NCI-H226 (cell line): ENCODE results near the gene PRLR.

Experiments used
- DNase-seq: peaks from one replicate; pipeline ENCODE4 v3.0.0-alpha.2; 2015

The PRLR gene

GRCh38 chr5:35158622-35159369 lies 71.5 kb downstream of the PRLR start:
- DNase-seq: peak; percentile 41

GRCh38 chr5:35158204-35158603 lies 72.1 kb downstream of the PRLR start:
- no peak for DNase-seq

DNA sequence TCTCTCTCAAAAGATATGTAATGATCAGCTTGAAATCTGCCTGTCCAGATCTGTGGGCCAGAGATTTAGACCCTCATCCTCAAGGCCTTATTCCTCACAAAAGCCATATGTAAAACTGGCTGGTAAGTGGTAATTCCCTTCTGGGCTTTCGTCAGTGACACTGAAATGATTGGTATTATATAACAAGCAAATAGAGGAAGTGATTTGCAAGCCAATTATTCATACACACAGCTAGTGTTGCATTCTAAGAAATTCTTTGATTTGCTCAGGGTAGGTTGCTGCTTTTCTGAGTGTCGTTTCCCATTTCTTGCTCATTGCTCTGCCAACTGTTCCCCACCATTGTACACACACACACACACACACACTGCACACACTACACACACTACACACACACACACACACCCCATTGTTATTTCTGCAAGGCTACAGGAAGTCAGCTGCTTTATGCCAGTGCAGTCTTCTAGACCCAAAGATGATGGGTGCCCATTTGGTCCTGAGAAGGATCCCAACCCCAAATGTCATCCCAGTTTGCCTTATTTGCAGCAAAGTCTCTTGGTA lies 76.8 kb downstream of the PRLR start:
- DNase-seq: no peak

DNA sequence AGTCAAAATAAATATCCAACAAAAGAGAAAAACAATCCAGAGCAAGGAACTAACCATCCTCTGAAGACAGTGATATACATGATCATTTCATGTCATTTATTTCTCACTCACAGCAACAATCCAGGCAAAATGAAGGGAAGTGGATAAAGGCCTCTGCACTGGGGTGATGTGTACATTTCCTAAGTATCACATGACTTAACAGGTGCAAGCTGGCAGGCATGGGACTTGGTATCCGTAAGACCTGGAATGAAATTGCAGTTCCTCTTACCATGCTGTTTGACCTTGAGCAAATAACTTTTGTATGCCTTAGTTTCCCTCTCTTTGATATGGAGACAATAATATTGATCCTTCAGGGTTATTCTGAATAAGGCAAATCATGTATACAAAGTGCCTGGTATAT lies 77.6 kb downstream of the PRLR start:
- DNase-seq: no peak

DNA sequence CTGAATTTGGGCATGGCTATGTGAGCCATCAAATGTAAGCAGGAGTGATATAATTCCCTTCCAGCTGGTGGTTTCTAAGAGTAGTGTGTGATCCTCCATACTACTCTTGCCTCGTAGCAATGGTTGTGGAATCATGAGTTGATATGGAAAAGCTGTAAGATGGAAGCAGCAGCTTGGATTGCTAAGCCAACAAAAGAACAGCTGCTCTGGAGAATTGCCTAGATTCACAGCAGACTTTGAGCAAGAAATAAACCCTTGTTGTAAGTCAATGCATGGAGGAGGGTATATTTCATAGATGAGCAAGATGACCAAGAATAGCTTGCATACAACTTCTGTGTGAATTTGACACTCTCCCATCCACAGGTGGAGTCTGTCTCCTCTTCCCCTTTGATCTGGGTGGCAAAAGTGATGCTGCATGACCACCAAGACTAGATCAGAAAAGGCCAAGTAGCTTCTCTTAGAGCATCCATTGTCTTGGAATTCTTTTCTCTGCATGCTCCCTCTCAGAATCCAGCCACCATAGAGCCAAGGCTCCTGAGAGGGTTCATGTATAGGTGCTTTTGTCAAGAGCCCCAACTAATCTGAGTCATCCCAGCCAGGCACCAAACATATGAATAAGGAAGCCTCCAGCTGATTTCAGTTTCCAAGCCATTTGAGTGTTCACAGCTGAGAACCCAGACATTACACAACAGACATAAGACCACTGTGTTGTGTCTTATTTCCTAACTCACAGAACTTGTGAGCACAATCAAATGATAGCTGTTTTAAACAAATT lies 79.0 kb downstream of the PRLR start:
- no peak for DNase-seq

DNA sequence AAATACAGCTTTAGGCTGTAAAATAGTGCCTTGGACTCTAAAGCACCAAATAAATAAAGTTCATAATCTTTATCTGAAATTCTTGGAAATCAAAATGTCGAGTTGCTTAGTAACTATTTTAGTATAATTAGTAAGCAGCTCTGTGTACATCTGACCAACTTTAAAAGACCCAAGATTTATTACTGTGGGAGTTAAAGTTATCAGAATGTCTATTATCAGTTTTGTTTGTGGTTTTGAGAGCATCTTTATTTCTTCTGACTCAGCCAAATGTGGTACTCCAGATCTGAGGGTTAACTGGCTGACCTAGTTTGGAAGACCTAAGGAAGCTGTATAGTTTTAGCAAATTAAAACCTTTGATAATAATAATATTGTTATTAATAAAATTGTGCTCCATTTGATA lies 81.2 kb downstream of the PRLR start:
- peak; percentile 57 for DNase-seq

DNA sequence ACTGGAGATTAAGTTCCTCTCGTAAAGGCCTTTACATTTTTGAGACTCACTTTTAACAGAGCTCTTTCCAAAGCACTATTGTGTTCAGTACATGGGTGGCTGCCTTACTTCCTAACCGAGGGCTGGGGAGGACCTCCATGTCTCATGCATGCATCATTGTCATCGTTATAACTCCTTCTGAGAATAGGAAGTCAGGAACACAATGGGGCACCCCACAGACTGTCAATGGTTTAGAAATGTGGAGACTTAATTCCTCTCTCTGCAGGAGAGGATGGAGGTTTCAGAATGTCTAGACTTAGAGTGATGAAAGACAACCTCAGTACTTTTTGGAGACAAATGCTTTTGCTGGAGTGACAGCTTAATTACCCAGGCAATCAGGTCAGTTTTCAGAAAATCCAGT lies 83.9 kb downstream of the PRLR start:
- DNase-seq: no peak

DNA sequence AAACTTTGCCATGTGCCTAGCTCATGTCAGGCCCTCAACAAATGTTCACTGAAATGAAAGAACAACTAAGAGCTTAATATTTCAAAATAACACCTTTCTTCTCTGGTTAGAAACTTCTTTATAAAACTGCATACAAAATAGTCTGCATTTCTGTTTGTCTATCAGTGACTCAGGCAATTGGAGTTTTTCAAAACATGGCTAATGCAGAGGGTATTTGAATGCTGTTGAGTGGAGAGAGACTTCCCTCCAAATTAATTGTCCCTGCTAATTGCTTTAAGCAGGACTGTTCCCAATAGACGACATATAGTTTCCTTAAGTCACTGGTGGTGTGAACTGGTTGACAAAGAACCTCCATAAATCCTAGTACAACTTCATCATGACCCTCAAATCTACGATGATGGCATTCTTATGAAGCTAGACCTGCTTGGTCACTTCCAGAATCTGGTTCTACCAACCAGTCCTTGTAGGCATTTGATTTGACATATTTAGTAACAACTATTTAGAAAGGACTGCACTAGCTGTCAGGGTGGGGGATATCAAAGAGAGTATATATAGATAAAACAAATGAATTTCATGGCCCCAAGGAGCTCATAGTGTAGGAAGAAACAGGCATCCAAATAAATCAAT lies 84.5 kb downstream of the PRLR start:
- no peak for DNase-seq

- no peak for DNase-seq
Observed at GRCh38 chr5:35145012-35145411, 85.3 kb downstream of the PRLR start.

DNA sequence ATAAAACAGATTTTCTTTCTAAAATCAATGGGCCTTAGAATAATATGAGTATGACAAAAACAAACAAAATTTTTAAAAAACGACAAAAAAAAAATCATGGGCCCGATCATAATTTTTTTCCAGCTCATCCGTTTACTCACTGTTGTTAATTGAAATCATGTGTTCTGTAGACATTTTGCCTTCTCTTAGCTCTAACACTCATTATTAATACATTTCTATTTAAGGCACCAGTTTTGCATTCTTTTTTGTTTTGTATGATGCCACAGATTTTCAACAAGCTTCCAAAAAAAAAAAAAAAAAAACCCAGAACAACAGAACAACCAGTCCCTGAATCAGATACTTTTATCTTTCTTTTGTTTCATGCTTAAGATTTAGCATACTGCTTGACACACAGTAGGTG lies 86.4 kb downstream of the PRLR start:
- no peak for DNase-seq

- no peak for DNase-seq
Observed at GRCh38 chr5:35141739-35142138, 88.5 kb downstream of the PRLR start.

DNA sequence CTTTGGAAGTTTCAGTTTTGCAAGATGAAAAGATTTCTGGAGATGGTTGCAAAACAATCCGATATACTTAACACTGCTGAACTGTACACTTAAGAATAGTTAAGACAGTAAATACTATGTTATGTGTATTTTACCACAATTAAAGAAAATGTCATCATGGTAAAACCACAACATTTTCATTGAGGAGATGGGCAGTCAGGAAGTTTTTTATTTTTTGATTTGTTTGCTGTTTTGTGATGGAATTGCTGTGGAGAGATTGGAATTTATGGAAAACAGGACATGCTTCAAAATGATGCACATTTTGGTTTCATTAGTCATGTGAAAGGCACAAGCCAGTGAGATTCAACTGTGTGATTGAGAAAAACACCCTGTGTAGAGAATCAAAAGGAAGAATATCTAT lies 92.1 kb downstream of the PRLR start:
- DNase-seq: no peak

GRCh38 chr5:35136386-35136785 lies 93.9 kb downstream of the PRLR start:
- DNase-seq: peak; percentile 91

- DNase-seq: no peak
Observed at GRCh38 chr5:35135239-35135700, 95.0 kb downstream of the PRLR start.

DNA sequence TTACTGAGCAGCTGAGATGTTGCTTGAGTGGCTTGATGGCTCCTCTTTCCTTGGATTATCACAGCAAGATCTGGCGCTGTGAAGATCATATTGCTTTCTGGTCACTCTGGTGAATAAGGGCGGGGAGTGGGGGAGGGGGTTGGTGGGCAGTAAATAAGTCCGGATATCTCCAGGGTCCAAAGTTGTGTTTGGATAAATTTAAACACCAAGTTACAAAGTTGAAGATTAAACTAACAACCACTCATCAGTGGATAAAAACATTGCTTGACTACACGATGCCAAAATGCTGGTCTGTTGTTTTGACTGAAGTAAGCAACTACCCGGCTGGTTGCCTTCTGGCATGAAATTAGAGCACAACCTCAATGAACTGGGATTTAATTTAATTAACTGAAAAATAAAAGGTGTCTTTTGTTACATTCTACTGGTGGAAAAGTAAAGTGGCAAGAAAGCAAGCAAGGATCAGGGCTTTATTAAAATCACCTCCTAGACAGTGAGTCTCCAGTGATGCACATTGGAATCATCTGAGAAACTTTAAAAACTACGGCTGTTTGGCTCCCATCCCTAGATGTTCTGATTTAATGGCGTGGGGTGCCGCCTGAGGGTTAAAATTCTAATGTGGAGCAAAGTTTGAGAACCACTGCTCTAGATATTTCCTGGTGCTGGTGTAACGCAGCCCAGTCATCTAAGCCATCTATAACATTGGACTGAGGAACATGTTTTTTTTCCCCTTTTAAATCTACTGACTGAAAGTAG lies 95.8 kb downstream of the PRLR start:
- no peak for DNase-seq

GRCh38 chr5:35133186-35133585 lies 97.1 kb downstream of the PRLR start:
- no peak for DNase-seq

DNA sequence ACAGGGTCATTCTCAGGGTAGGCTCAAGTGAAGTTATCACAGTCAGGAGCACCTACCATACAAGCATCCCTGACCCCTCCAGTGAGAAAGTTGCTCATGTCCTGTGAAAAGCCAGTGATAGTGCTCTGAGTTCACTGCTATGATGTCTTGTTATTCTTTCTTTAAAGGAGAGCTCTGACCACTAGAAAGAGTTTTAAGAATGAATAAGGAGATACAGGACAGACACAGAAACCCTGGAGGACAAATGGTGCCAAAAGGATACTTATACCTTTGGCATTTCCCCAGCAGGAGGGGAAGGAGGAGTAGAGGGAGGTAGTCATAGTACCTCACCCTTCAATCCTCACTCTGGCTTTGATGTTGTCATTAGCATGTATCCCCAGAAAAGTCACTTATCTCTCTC lies 98.6 kb downstream of the PRLR start:
- DNase-seq: peak; percentile 61

- peak; percentile 57 for DNase-seq
Observed at GRCh38 chr5:35129921-35130485, 100.3 kb downstream of the PRLR start.

DNA sequence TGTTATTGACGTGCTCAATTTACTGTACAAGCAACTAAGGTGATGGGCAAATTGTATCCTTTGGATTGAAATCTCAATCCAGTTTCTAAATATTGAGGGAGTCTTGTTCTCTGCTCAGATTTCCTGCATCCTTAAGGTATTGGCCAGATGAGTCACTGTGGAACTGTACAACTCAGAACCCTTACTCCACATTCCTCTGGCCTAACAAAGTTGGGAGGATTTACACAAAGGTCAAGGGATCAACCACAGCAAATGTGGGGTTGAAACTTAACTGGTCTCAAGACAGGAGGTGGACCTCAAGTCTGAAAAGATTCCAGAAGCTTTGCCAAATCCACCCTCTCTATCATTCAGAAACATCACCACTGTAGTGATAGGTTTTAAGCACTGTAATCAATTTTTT lies 101.0 kb downstream of the PRLR start:
- DNase-seq: peak; percentile 97

DNA sequence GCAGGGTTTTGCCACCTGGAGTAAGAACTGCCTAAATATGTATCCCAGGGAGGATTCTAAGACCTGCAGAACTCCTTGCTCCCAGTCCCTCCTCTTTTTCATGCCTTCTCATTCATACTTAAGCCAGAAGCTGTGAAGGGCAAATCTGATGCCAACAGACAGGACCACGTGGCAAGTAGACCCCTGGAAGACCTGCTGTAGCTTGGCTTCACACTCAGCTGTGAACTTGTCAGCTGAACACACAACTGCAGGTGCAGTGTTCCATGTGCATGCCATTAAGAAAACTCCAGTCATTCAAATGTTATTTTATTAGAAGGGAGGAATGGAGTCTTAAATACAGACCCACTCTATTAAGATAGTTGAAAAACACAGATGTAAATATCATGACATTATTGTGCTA lies 103.3 kb downstream of the PRLR start:
- no peak for DNase-seq

- no peak for DNase-seq
Observed at GRCh38 chr5:35125746-35126145, 104.5 kb downstream of the PRLR start.

GRCh38 chr5:35124932-35125331 lies 105.4 kb downstream of the PRLR start:
- no peak for DNase-seq

- no peak for DNase-seq
Observed at GRCh38 chr5:35122819-35123218, 107.5 kb downstream of the PRLR start.
